ENCODE measurements around the gene FSTL1. TPM values are rescaled to one million over a fixed set of nuclear protein-coding genes. Genes with fewer than 3 reads are reported as not detected.

The FSTL1 gene
- total and polyA plus RNA-seq, 2 experiments from 2014 or later, result 50.8 to 258 TPM

DNA sequence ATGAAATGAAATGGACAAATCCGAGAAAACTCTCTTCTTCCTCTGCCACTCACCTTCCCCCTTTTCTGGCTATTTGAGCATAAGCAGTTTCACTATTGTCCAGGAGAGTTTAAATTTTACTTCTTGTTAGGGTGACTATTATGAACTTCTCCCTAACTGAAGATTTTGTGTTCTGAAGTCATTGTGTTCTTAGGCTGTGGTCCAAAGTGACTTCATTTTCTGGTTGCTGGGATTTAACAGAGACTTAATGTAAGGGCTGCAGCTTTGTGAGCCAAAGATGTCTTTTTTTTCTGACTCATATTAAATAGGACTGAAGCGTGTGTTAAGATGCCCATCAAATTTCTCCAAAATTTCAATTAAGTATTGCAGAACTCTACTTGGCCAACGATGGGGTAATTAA, 46.5 kb upstream of the FSTL1 start (continued):
- TF ChIP-seq ZNF462 (CRISPR knock-in tag; IDR thresholded peaks at IDR 0.05) (no peak), EZH2 (IDR thresholded peaks at IDR 0.05; ENCODE audit: low read depth, unreplicated experiment) (no peak), JUNB (IDR thresholded peaks at IDR 0.05; ENCODE audit: unreplicated experiment) (no peak), ETS1 (IDR thresholded peaks at IDR 0.05) (no peak), STAT1 (IDR thresholded peaks at IDR 0.05; ENCODE audit: unreplicated experiment) (no peak)

- no peaks in the 10 kb centered on the region for H3K79me2 ChIP-seq (replicated peaks; ENCODE audit: insufficient read depth)
- no peak overlapping the region for H2AFZ ChIP-seq
- no peaks in the 10 kb centered on the region for H4K20me1 ChIP-seq (replicated peaks; ENCODE audit: insufficient read depth)
- H3K27ac ChIP-seq (ENCODE audit: low read depth), result no peak overlapping the region
- DNase-seq (ENCODE audit: low spot score) (no peak), ATAC-seq (no peak)
- no peaks in the 10 kb centered on the region for H3F3A ChIP-seq (replicated peaks; ENCODE audit: low read depth)
- no peaks in the 10 kb centered on the region for H3K9me2 ChIP-seq (ENCODE audit: insufficient read depth)
- H3K27me3 Mint-ChIP-seq (ENCODE audit: insufficient read depth, low read depth, poor library complexity), result no peaks in the 10 kb centered on the region
- H3K4me2 ChIP-seq, result no peak overlapping the region
- H3K36me3 ChIP-seq (ENCODE audit: insufficient read depth), result no peaks in the 10 kb centered on the region
- H3K36me3 Mint-ChIP-seq (ENCODE audit: low read depth), result peaks cover 24% of the 10 kb centered on the region
- H3K27ac Mint-ChIP-seq, result no peak overlapping the region
- peaks cover 28% of the 10 kb centered on the region for H3K9me3 Mint-ChIP-seq
- peaks cover 36% of the 10 kb centered on the region for H3K4me1 Mint-ChIP-seq
- H3K4me3 ChIP-seq, result no peak overlapping the region
- H3K4me3 Mint-ChIP-seq, result no peak overlapping the region
- peaks cover 26% of the 10 kb centered on the region for H3K4me1 ChIP-seq (ENCODE audit: insufficient read depth)
- H3K27me3 ChIP-seq (ENCODE audit: insufficient read depth), result no peaks in the 10 kb centered on the region
- TF ChIP-seq, protein P1, sequence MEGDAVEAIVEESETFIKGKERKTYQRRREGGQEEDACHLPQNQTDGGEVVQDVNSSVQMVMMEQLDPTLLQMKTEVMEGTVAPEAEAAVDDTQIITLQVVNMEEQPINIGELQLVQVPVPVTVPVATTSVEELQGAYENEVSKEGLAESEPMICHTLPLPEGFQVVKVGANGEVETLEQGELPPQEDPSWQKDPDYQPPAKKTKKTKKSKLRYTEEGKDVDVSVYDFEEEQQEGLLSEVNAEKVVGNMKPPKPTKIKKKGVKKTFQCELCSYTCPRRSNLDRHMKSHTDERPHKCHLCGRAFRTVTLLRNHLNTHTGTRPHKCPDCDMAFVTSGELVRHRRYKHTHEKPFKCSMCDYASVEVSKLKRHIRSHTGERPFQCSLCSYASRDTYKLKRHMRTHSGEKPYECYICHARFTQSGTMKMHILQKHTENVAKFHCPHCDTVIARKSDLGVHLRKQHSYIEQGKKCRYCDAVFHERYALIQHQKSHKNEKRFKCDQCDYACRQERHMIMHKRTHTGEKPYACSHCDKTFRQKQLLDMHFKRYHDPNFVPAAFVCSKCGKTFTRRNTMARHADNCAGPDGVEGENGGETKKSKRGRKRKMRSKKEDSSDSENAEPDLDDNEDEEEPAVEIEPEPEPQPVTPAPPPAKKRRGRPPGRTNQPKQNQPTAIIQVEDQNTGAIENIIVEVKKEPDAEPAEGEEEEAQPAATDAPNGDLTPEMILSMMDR (conservative IDR thresholded peaks at IDR 0.05; ENCODE audit: low read depth in 2 of 2), result no peak
- TF ChIP-seq POLR2AphosphoS5 (IDR thresholded peaks at IDR 0.05; ENCODE audit: low read depth), result no peak
- TF ChIP-seq JUNB (IDR thresholded peaks at IDR 0.05; ENCODE audit: unreplicated experiment), result no peak
- TF ChIP-seq ZNF331 (CRISPR knock-in tag; IDR thresholded peaks at IDR 0.05; ENCODE audit: low read depth), result no peak
- TF ChIP-seq ETS1 (IDR thresholded peaks at IDR 0.05), result no peak
These were observed 45.6 kb upstream of the FSTL1 start for GRCh38 chr3:120496278-120497002.

Measured in GM23338 (cell line).